ENCODE data around the gene SPRY4.

Gene SPRY4

GRCh38 chr5:142315096-142315900 lies 9.5 kb downstream of the SPRY4 start:
- no peak overlapping the region for H3K27ac ChIP-seq (ENCODE audit: insufficient read depth, low read depth, low read length, poor library complexity, severe bottlenecking)
- peaks cover 19% of the 10 kb centered on the region for H3K4me1 ChIP-seq (ENCODE audit: control insufficient read depth, insufficient read depth, low read length)
- H3K9me3 ChIP-seq (ENCODE audit: control insufficient read depth, low read length) = no peaks in the 10 kb centered on the region
- H3K36me3 ChIP-seq (ENCODE audit: control insufficient read depth, insufficient read depth, low read length) = no peaks in the 10 kb centered on the region
- no peak overlapping the region for H3K4me3 ChIP-seq (ENCODE audit: insufficient read depth, low read depth, low read length)
- peaks cover 5% of the 10 kb centered on the region for H3K27me3 ChIP-seq (ENCODE audit: control insufficient read depth, insufficient read depth, low read length, poor library complexity, severe bottlenecking)
- WGBS, 2 experiments = 94 to 96% methylated on average over 6 of the region's 6 CpGs

- WGBS, 2 experiments = 95 to 96% methylated on average over 18 of the region's 18 CpGs
Observed at GRCh38 chr5:142314606-142315005, 10.2 kb downstream of the SPRY4 start.

GRCh38 chr5:142314109-142314508 lies 10.7 kb downstream of the SPRY4 start:
- no peaks in the 10 kb centered on the region for H3K9me3 ChIP-seq (ENCODE audit: control insufficient read depth, low read length)
- WGBS, 2 experiments = 88 to 89% methylated on average over 20 of the region's 20 CpGs
- peaks cover 7% of the 10 kb centered on the region for H3K4me1 ChIP-seq (ENCODE audit: control insufficient read depth, insufficient read depth, low read length)
- H3K27ac ChIP-seq (ENCODE audit: insufficient read depth, low read depth, low read length, poor library complexity, severe bottlenecking) = no peak overlapping the region
- H3K27me3 ChIP-seq (ENCODE audit: control insufficient read depth, insufficient read depth, low read length, poor library complexity, severe bottlenecking) = peaks cover 1% of the 10 kb centered on the region
- H3K36me3 ChIP-seq (ENCODE audit: control insufficient read depth, insufficient read depth, low read length) = no peaks in the 10 kb centered on the region
- H3K4me3 ChIP-seq (ENCODE audit: insufficient read depth, low read depth, low read length) = no peak overlapping the region

More at GRCh38 chr5:142314606-142315005, 10.2 kb downstream of the SPRY4 start:
- H3K9me3 ChIP-seq (ENCODE audit: control insufficient read depth, low read length) = no peaks in the 10 kb centered on the region
- no peak overlapping the region for H3K27ac ChIP-seq (ENCODE audit: insufficient read depth, low read depth, low read length, poor library complexity, severe bottlenecking)
- peaks cover 12% of the 10 kb centered on the region for H3K4me1 ChIP-seq (ENCODE audit: control insufficient read depth, insufficient read depth, low read length)
- no peaks in the 10 kb centered on the region for H3K36me3 ChIP-seq (ENCODE audit: control insufficient read depth, insufficient read depth, low read length)
- H3K4me3 ChIP-seq (ENCODE audit: insufficient read depth, low read depth, low read length) = no peak overlapping the region
- H3K27me3 ChIP-seq (ENCODE audit: control insufficient read depth, insufficient read depth, low read length, poor library complexity, severe bottlenecking) = peaks cover 3% of the 10 kb centered on the region

GRCh38 chr5:142313682-142314081 lies 11.1 kb downstream of the SPRY4 start:
- H3K27ac ChIP-seq (ENCODE audit: insufficient read depth, low read depth, low read length, poor library complexity, severe bottlenecking) = no peak overlapping the region
- H3K4me3 ChIP-seq (ENCODE audit: insufficient read depth, low read depth, low read length) = no peak overlapping the region
- H3K27me3 ChIP-seq (ENCODE audit: control insufficient read depth, insufficient read depth, low read length, poor library complexity, severe bottlenecking) = no peaks in the 10 kb centered on the region
- WGBS, 2 experiments = 68 to 74% methylated on average over 3 to 4 of the region's 4 CpGs
- no peaks in the 10 kb centered on the region for H3K36me3 ChIP-seq (ENCODE audit: control insufficient read depth, insufficient read depth, low read length)
- no peaks in the 10 kb centered on the region for H3K9me3 ChIP-seq (ENCODE audit: control insufficient read depth, low read length)
- H3K4me1 ChIP-seq (ENCODE audit: control insufficient read depth, insufficient read depth, low read length) = peaks cover 6% of the 10 kb centered on the region

- Histone ChIP-seq H3K9me3 (ENCODE audit: control insufficient read depth, low read length) (no peaks in the 10 kb centered on the region), H3K4me3 (ENCODE audit: insufficient read depth, low read depth, low read length) (no peak overlapping the region), H3K36me3 (ENCODE audit: control insufficient read depth, insufficient read depth, low read length) (no peaks in the 10 kb centered on the region), H3K27ac (ENCODE audit: insufficient read depth, low read depth, low read length, poor library complexity, severe bottlenecking) (no peak overlapping the region), H3K27me3 (ENCODE audit: control insufficient read depth, insufficient read depth, low read length, poor library complexity, severe bottlenecking) (no peaks in the 10 kb centered on the region), H3K4me1 (ENCODE audit: control insufficient read depth, insufficient read depth, low read length) (peaks cover 6% of the 10 kb centered on the region)
- 91 to 95% methylated on average over 10 of the region's 10 CpGs for WGBS, 2 experiments
Observed at GRCh38 chr5:142313275-142313674, 11.5 kb downstream of the SPRY4 start.

GRCh38 chr5:142312399-142312798 lies 12.4 kb downstream of the SPRY4 start:
- H3K36me3 ChIP-seq (ENCODE audit: control insufficient read depth, insufficient read depth, low read length) = no peaks in the 10 kb centered on the region
- no peaks in the 10 kb centered on the region for H3K27me3 ChIP-seq (ENCODE audit: control insufficient read depth, insufficient read depth, low read length, poor library complexity, severe bottlenecking)
- H3K27ac ChIP-seq (ENCODE audit: insufficient read depth, low read depth, low read length, poor library complexity, severe bottlenecking) = no peak overlapping the region
- no peaks in the 10 kb centered on the region for H3K9me3 ChIP-seq (ENCODE audit: control insufficient read depth, low read length)
- no peak overlapping the region for H3K4me3 ChIP-seq (ENCODE audit: insufficient read depth, low read depth, low read length)
- peaks cover 6% of the 10 kb centered on the region for H3K4me1 ChIP-seq (ENCODE audit: control insufficient read depth, insufficient read depth, low read length)
- WGBS, 2 experiments = 89 to 93% methylated on average over 5 of the region's 5 CpGs

- H3K9me3 ChIP-seq (ENCODE audit: control insufficient read depth, low read length) = no peaks in the 10 kb centered on the region
- H3K27ac ChIP-seq (ENCODE audit: insufficient read depth, low read depth, low read length, poor library complexity, severe bottlenecking) = no peak overlapping the region
- H3K36me3 ChIP-seq (ENCODE audit: control insufficient read depth, insufficient read depth, low read length) = no peaks in the 10 kb centered on the region
- no peaks in the 10 kb centered on the region for H3K27me3 ChIP-seq (ENCODE audit: control insufficient read depth, insufficient read depth, low read length, poor library complexity, severe bottlenecking)
- no peak overlapping the region for H3K4me3 ChIP-seq (ENCODE audit: insufficient read depth, low read depth, low read length)
- H3K4me1 ChIP-seq (ENCODE audit: control insufficient read depth, insufficient read depth, low read length) = peaks cover 6% of the 10 kb centered on the region
- WGBS, 2 experiments = 93% methylated on average over 7 of the region's 7 CpGs
Observed at GRCh38 chr5:142311725-142312124, 13.1 kb downstream of the SPRY4 start.

GRCh38 chr5:142310803-142311202 lies 14.0 kb downstream of the SPRY4 start:
- WGBS, 2 experiments = 92 to 94% methylated on average over 9 of the region's 9 CpGs
- Histone ChIP-seq H3K27me3 (ENCODE audit: control insufficient read depth, insufficient read depth, low read length, poor library complexity, severe bottlenecking) (no peaks in the 10 kb centered on the region), H3K9me3 (ENCODE audit: control insufficient read depth, low read length) (no peaks in the 10 kb centered on the region), H3K4me1 (ENCODE audit: control insufficient read depth, insufficient read depth, low read length) (peaks cover 6% of the 10 kb centered on the region), H3K36me3 (ENCODE audit: control insufficient read depth, insufficient read depth, low read length) (no peaks in the 10 kb centered on the region), H3K27ac (ENCODE audit: insufficient read depth, low read depth, low read length, poor library complexity, severe bottlenecking) (no peak overlapping the region), H3K4me3 (ENCODE audit: insufficient read depth, low read depth, low read length) (no peak overlapping the region)

GRCh38 chr5:142309747-142310318 lies 15.0 kb downstream of the SPRY4 start:
- no peak overlapping the region for H3K27ac ChIP-seq (ENCODE audit: insufficient read depth, low read depth, low read length, poor library complexity, severe bottlenecking)
- H3K27me3 ChIP-seq (ENCODE audit: control insufficient read depth, insufficient read depth, low read length, poor library complexity, severe bottlenecking) = no peaks in the 10 kb centered on the region
- no peaks in the 10 kb centered on the region for H3K9me3 ChIP-seq (ENCODE audit: control insufficient read depth, low read length)
- H3K36me3 ChIP-seq (ENCODE audit: control insufficient read depth, insufficient read depth, low read length) = no peaks in the 10 kb centered on the region
- no peak overlapping the region for H3K4me3 ChIP-seq (ENCODE audit: insufficient read depth, low read depth, low read length)
- 88 to 93% methylated on average over 12 of the region's 12 CpGs for WGBS, 2 experiments
- peaks cover 6% of the 10 kb centered on the region for H3K4me1 ChIP-seq (ENCODE audit: control insufficient read depth, insufficient read depth, low read length)

GRCh38 chr5:142308358-142308757 lies 16.5 kb downstream of the SPRY4 start:
- no peaks in the 10 kb centered on the region for H3K27me3 ChIP-seq (ENCODE audit: control insufficient read depth, insufficient read depth, low read length, poor library complexity, severe bottlenecking)
- no peak overlapping the region for H3K27ac ChIP-seq (ENCODE audit: insufficient read depth, low read depth, low read length, poor library complexity, severe bottlenecking)
- WGBS, 2 experiments = 95 to 96% methylated on average over 3 of the region's 3 CpGs
- no peaks in the 10 kb centered on the region for H3K36me3 ChIP-seq (ENCODE audit: control insufficient read depth, insufficient read depth, low read length)
- H3K9me3 ChIP-seq (ENCODE audit: control insufficient read depth, low read length) = no peaks in the 10 kb centered on the region
- peaks cover 4% of the 10 kb centered on the region for H3K4me1 ChIP-seq (ENCODE audit: control insufficient read depth, insufficient read depth, low read length)
- no peak overlapping the region for H3K4me3 ChIP-seq (ENCODE audit: insufficient read depth, low read depth, low read length)

Measured in ectodermal cell (in vitro differentiated cells).